B cell (primary cell): ENCODE results near the gene PCK2. TPM values are rescaled to one million over a fixed set of nuclear protein-coding genes. Genes with fewer than 3 reads are reported as not detected.

Experiments
- ATAC-seq: fragments of 200-7000 bp; cut with Tn5 transposase; one replicate; pipeline ENCODE4 v1.10.0; 2021; ENCODE audit warnings: low read depth, mild to moderate bottlenecking, moderate number of reproducible peaks, moderate library complexity
- CTCF ChIA-PET: fragments of 350-600 bp; sonication (Branson Sonifier 250); formaldehyde crosslinking; loops from one replicate; lab custom pipeline; 2021; ENCODE audit warnings: antibody characterized with exemption, inconsistent platforms; lab: Charles Lee
- POLR2A ChIA-PET: fragments of 350-600 bp; sonication (Branson Sonifier 250); formaldehyde crosslinking; loops from one replicate; lab custom pipeline; 2021; ENCODE audit warnings: antibody characterized with exemption; lab: Charles Lee
- DNase-seq: peaks from one replicate; pipeline ENCODE4 v3.0.0; 2013
- H2AFZ ChIP-seq: 2 replicates; pipeline ENCODE4 v1.6.1; 2012; ENCODE audit warnings: mild to moderate bottlenecking, low read depth, low read length; ENCODE audit not compliant: insufficient read depth, poor library complexity, severe bottlenecking
- H3K27ac ChIP-seq, 2 donors: 1 replicate in 1 of 2; 2 replicates in 1 of 2; pipeline ENCODE4 v1.5.1; 2012 to 2013; ENCODE audit warnings: low read length in 2 of 2, mild to moderate bottlenecking in 2 of 2, moderate library complexity in 1 of 2
- H3K27me3 ChIP-seq, 4 experiments: fragments of 200-600 bp in 1 of 4; sonication (generic) in 1 of 4; replicated peaks in 1 of 4; 1 replicate in 2 of 4; 2 replicates in 2 of 4; pipeline versions ENCODE4 v1.6.1 to v1.7.0; 2013 to 2016; ENCODE audit warnings: low read length in 3 of 4, mild to moderate bottlenecking in 2 of 4, mixed read lengths in 1 of 4, moderate library complexity in 1 of 4; ENCODE audit not compliant: insufficient read depth in 4 of 4, control insufficient read depth in 3 of 4; ENCODE audit errors: control extremely low read depth in 1 of 4
- H3K36me3 ChIP-seq, 2 experiments: replicated peaks in 1 of 2; 1 replicate in 1 of 2; 2 replicates in 1 of 2; pipeline versions ENCODE4 v1.6.1 to v1.7.1; 2013; ENCODE audit warnings: low read length in 1 of 2; ENCODE audit not compliant: insufficient read depth in 2 of 2, control insufficient read depth in 1 of 2; ENCODE audit errors: control extremely low read depth in 1 of 2, extremely low read depth in 1 of 2
- H3K4me1 ChIP-seq, 2 donors: fragments of 200-600 bp in 1 of 2; sonication (generic) in 1 of 2; 1 replicate in 1 of 2; 2 replicates in 1 of 2; pipeline versions ENCODE4 v1.5.1 to v1.6.1; 2013 to 2017; ENCODE audit warnings: low read length in 2 of 2; ENCODE audit not compliant: control insufficient read depth in 2 of 2, insufficient read depth in 2 of 2
- H3K4me2 ChIP-seq: replicated peaks from 2 replicates; pipeline ENCODE3; 2012; ENCODE audit warnings: mild to moderate bottlenecking, low read depth, low read length; ENCODE audit not compliant: poor library complexity, severe bottlenecking
- H3K4me3 ChIP-seq, 5 experiments: fragments of 200-600 bp in 1 of 5; sonication (generic) in 1 of 5; 1 replicate in 3 of 5; 2 replicates in 2 of 5; pipeline versions ENCODE4 v1.5.1 to v1.7.0; 2011 to 2016; ENCODE audit warnings: low read length in 4 of 5, mild to moderate bottlenecking in 4 of 5, low read depth in 2 of 5, control low read depth in 1 of 5, moderate library complexity in 1 of 5; ENCODE audit not compliant: insufficient read depth in 1 of 5; ENCODE audit errors: control extremely low read depth in 1 of 5, extremely low read depth in 1 of 5
- H3K79me2 ChIP-seq: fragments of 200-600 bp; sonication (generic); one replicate; pipeline ENCODE4 v1.6.0; 2016; ENCODE audit warnings: low read length; ENCODE audit not compliant: control insufficient read depth, insufficient read depth
- H3K9ac ChIP-seq: fragments of 200-600 bp; sonication (generic); 2 replicates; pipeline ENCODE4 v1.6.1; 2017; ENCODE audit warnings: mild to moderate bottlenecking, low read length, moderate library complexity
- H3K9me3 ChIP-seq, 3 donors: one replicate each; pipeline versions ENCODE4 v1.6.1 to v1.7.1; 2013; ENCODE audit warnings: low read length in 2 of 3; ENCODE audit not compliant: control insufficient read depth in 2 of 3, insufficient read depth in 1 of 3; ENCODE audit errors: control extremely low read depth in 1 of 3
- H4K20me1 ChIP-seq: 2 replicates; pipeline ENCODE4 v1.6.0; 2012; ENCODE audit warnings: mild to moderate bottlenecking, low read length; ENCODE audit not compliant: insufficient read depth, control insufficient read depth, poor library complexity, severe bottlenecking
- H3K27ac Mint-ChIP-seq: one replicate; pipeline ENCODE4 v1.8.0; 2021; ENCODE audit warnings: mixed read lengths
- H3K27me3 Mint-ChIP-seq: one replicate; pipeline ENCODE4 v1.8.0; 2021; ENCODE audit warnings: mixed read lengths
- H3K4me1 Mint-ChIP-seq: one replicate; pipeline ENCODE4 v1.8.0; 2021; ENCODE audit warnings: mixed read lengths
- H3K4me3 Mint-ChIP-seq: one replicate; pipeline ENCODE4 v1.8.0; 2021; ENCODE audit warnings: mixed read lengths
- H3K9me3 Mint-ChIP-seq: one replicate; pipeline ENCODE4 v1.8.0; 2022; ENCODE audit warnings: mixed read lengths; ENCODE audit not compliant: insufficient read depth
- EZH2 ChIP-seq: IDR thresholded peaks from 2 replicates; pipeline ENCODE4 v1.6.1; 2012; ENCODE audit warnings: borderline replicate concordance, low read depth, mild to moderate bottlenecking, moderate library complexity, low read length; ENCODE audit not compliant: insufficient read depth, poor library complexity, severe bottlenecking
- WGBS: methylation state at CpG from one replicate; pipeline ENCODE4 v1.1.5; 2013; ENCODE audit warnings: missing lambda C conversion rate; ENCODE audit not compliant: insufficient coverage; 5-methylcytosine and 5-hydroxymethylcytosine counted together
- intact Hi-C: fragments of 100-400 bp; cut with micrococcal nuclease; formaldehyde crosslinking; loops from one replicate; pipeline ENCODE4 v1.10.0; 2022
- polyA plus RNA-seq: library from polyadenylated mRNA; depleted of rRNA; stranded (reverse); fragments of >200 nt; gene quantifications from 2 replicates; pipeline ENCODE4 v1.2.3, GENCODE V29; 2012
- total RNA-seq, 2 donors: library from RNA; stranded (reverse); fragments of 120-200 nt in 1 of 2; gene quantifications; 1 replicate in 1 of 2; 2 replicates in 1 of 2; pipeline versions ENCODE4 v1.2.3 to v1.2.4, GENCODE V29; 2013 to 2022
- TF ChIP-seq, protein P1 (sequence below): fragments of 200-600 bp; IDR thresholded peaks from one replicate; pipeline ENCODE4 v1.8.0; 2022; ENCODE audit warnings: antibody characterized with exemption, mild to moderate bottlenecking

Gene PCK2
- total and polyA plus RNA-seq, 2 donors (not counting 1 experiment from before 2014, with no cell fraction given), result 40.4 to 58.4 TPM

DNA sequence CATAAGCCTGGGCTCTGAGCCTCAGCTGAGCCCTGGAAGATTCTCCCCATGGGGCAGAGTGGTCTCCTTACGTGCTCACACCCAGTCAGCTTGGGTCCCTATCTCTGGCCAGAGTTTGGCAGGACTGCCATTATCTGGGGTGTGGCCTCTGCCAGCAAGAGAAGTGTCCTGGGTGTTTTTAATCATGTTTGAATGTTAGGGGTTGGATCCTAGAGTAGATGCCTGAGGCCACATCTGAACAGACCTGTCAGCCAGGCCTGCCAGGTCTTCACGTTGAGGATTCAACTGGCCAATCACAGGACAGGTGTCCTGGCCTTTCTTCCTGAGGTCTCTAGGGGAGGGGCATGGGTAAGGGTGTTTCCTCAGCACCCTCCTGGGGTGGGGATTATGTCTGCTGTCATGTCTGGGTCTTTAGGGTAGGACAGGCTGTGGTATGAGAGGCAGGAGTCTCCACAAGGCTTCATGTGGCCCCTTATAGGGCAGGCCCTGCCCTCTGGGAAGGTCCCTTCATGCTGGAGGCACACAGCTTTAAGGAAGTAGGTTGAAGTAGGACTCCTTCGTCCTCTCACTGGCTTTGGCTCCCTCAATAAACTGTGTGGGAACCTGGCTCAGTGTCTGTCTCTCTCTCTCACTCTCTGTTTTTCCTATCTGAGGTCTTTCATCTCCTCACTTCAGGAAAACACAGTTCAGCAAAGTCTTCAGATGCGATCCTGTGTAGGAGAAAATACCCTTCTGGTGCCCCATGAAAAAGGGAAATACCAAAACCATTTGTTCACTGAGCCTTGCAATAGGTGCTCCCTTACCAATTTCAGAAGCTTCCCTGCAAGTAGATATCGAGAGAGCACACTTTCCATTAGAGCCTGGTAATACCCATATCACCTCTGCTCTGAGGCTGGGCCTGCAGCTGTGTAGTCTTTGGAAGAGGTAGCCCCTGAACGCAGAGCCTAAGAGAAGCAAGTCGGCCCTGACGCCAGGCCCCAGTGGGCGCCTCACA, 29.6 kb downstream of the PCK2 start:
- peaks cover 33% of the 10 kb centered on the region for H3K4me1 Mint-ChIP-seq
- CTCF ChIA-PET, result interaction anchor here (0.6 to 1.3 kb wide), 4 partner anchors 14 to 35 kb away, joined by 3 read pairs; partner anchors contain the start of gene EMC9
- peaks cover 33 to 34% of the 10 kb centered on the region in 2 donors for H3K4me1 ChIP-seq
- H3K27me3 ChIP-seq, result no peaks in the 10 kb centered on the region
- peak overlapping the region; percentile 57 for H3K4me2 ChIP-seq
- no peaks in the 10 kb centered on the region for H4K20me1 ChIP-seq
- no peaks in the 10 kb centered on the region for H3K27me3 Mint-ChIP-seq
- peak overlapping the region; percentile 91 for H3K27ac Mint-ChIP-seq
- H3K79me2 ChIP-seq, result peaks cover 4% of the 10 kb centered on the region
- H3K27ac ChIP-seq, result peak overlapping the region; percentile 30 to 92
- H3K9me3 Mint-ChIP-seq, result no peaks in the 10 kb centered on the region
- peaks cover 8 to 37% of the 10 kb centered on the region in 2 experiments for H3K36me3 ChIP-seq
- intact Hi-C loops, result no loop called here
- POLR2A ChIA-PET, result interaction anchor here (1.5 kb wide), 1 partner anchor 12 kb away, joined by 4 read pairs; the partner anchor contains the start of gene PSME1
- ATAC-seq, result peak; percentile 56
- peak overlapping the region; percentile 14 for H3K9ac ChIP-seq
- peak; percentile 71 for DNase-seq
- H2AFZ ChIP-seq, result peak overlapping the region; percentile 62
- no peak overlapping the region for H3K4me3 ChIP-seq
- peak overlapping the region; percentile 39 for H3K4me3 Mint-ChIP-seq
- no peaks in the 10 kb centered on the region for H3K9me3 ChIP-seq
- 79% methylated on average over 7 of the region's 9 CpGs for WGBS
- TF ChIP-seq EZH2, result no peak
- TF ChIP-seq, protein P1, sequence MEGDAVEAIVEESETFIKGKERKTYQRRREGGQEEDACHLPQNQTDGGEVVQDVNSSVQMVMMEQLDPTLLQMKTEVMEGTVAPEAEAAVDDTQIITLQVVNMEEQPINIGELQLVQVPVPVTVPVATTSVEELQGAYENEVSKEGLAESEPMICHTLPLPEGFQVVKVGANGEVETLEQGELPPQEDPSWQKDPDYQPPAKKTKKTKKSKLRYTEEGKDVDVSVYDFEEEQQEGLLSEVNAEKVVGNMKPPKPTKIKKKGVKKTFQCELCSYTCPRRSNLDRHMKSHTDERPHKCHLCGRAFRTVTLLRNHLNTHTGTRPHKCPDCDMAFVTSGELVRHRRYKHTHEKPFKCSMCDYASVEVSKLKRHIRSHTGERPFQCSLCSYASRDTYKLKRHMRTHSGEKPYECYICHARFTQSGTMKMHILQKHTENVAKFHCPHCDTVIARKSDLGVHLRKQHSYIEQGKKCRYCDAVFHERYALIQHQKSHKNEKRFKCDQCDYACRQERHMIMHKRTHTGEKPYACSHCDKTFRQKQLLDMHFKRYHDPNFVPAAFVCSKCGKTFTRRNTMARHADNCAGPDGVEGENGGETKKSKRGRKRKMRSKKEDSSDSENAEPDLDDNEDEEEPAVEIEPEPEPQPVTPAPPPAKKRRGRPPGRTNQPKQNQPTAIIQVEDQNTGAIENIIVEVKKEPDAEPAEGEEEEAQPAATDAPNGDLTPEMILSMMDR, result no peak
